Peyer's patch (tissue), 4 donors: Measurements from ENCODE around the gene ITGA11. TPM values are rescaled to one million over a fixed set of nuclear protein-coding genes. Genes with fewer than 3 reads are reported as not detected.
A peak's percentile ranks its signal among the peaks of the same experiment; 100 is the strongest.

ENCODE experiments used
- DNase-seq, 3 donors: peaks; one replicate each; pipeline ENCODE4 v3.0.0-alpha.2; 2017 to 2019
- H3K27ac ChIP-seq, 4 donors: fragments of 200-600 bp; sonication (generic); one replicate each; pipeline ENCODE4 v1.5.1; 2016 to 2019
- H3K27me3 ChIP-seq, 2 donors: fragments of 200-600 bp; sonication (generic); one replicate each; pipeline ENCODE4 v1.5.1; 2019
- H3K36me3 ChIP-seq, 3 donors: fragments of 200-600 bp; sonication (generic); one replicate each; pipeline ENCODE4 v1.5.1; 2016 to 2019
- H3K4me1 ChIP-seq, 4 donors: fragments of 200-600 bp; sonication (generic); one replicate each; pipeline ENCODE4 v1.5.1; 2016 to 2019
- H3K4me3 ChIP-seq, 4 donors: fragments of 200-600 bp; sonication (generic); 1 replicate in 3 of 4; 2 replicates in 1 of 4; pipeline ENCODE4 v1.5.1; 2016 to 2019; ENCODE audit warnings: mild to moderate bottlenecking in 1 of 4
- H3K9me3 ChIP-seq, 4 donors: fragments of 200-600 bp; sonication (generic); one replicate each; pipeline ENCODE4 v1.5.1; 2016 to 2019; ENCODE audit warnings: mild to moderate bottlenecking in 1 of 4
- POLR2A ChIP-seq, 2 donors: fragments of 450-650 bp; IDR thresholded peaks; one replicate each; pipeline ENCODE4 v1.5.1; 2017; ENCODE audit warnings: antibody characterized with exemption in 2 of 2, mild to moderate bottlenecking in 2 of 2, moderate library complexity in 2 of 2
- total RNA-seq, 4 donors: library from RNA; depleted of rRNA; stranded (reverse); fragments of >200 nt; gene quantifications; one replicate each; pipeline ENCODE4 v1.1.0, GENCODE V29; 2016
- TF ChIP-seq, protein P1 (sequence below), 6 experiments: fragments of 450-650 bp in 4 of 6; fragments of 200-600 bp in 2 of 6; sonication (generic) in 1 of 6; IDR thresholded peaks; one replicate each; pipeline ENCODE4 v1.5.1; 2017 to 2019; ENCODE audit warnings: antibody characterized with exemption in 6 of 6, mild to moderate bottlenecking in 3 of 6, moderate library complexity in 1 of 6

The ITGA11 gene
- total RNA-seq, 4 donors from 2014 or later: 0.88 to 24.8 (median 2.6) TPM

DNA sequence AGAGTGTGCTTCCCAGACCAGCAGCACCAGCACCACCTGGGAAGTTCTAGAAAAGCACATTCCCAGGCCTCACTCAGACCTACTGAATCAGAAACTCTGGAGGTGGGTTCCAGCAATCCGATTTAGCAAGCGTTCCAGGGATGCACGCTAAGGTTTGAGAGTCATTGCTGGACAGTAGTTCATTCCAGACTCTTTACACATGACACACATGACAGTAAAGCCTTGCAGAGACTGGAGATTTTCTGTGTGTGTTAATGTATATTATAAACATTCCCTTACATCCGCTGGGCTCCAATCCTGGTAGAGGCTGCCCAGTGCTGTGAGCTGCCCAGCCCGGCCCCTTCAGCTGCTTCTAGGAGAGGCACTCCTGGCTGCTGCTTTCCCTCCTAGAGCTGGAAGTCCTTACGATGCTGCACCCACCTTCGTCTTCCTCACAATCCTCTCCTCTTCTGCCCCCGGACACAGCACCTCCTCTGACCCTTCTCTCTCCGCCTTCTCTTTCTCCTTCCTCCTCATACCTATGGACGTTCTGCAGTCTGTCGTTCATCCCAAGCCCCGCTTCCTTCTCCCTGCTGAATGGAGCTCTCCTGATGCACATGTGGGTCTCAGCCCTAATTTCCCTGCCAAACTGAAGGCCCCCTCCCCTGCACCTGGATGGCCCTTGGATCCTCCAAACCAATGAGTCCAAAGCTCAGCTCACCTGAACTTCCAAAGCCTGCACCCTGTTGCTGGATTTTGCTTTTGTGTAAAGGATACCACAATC is 44.4 kb downstream of the ITGA11 start:
- H3K4me1 ChIP-seq: no peaks in the 10 kb centered on the region
- no peak for TF ChIP-seq POLR2A (IDR thresholded peaks at IDR 0.05)
- TF ChIP-seq, protein P1, sequence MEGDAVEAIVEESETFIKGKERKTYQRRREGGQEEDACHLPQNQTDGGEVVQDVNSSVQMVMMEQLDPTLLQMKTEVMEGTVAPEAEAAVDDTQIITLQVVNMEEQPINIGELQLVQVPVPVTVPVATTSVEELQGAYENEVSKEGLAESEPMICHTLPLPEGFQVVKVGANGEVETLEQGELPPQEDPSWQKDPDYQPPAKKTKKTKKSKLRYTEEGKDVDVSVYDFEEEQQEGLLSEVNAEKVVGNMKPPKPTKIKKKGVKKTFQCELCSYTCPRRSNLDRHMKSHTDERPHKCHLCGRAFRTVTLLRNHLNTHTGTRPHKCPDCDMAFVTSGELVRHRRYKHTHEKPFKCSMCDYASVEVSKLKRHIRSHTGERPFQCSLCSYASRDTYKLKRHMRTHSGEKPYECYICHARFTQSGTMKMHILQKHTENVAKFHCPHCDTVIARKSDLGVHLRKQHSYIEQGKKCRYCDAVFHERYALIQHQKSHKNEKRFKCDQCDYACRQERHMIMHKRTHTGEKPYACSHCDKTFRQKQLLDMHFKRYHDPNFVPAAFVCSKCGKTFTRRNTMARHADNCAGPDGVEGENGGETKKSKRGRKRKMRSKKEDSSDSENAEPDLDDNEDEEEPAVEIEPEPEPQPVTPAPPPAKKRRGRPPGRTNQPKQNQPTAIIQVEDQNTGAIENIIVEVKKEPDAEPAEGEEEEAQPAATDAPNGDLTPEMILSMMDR (IDR thresholded peaks at IDR 0.05): no peak
- no peaks in the 10 kb centered on the region for H3K27me3 ChIP-seq
- H3K9me3 ChIP-seq: no peaks in the 10 kb centered on the region
- no peak overlapping the region for H3K27ac ChIP-seq
- no peak overlapping the region for H3K4me3 ChIP-seq
- peak in 1 of 3 donors; percentile 9 for DNase-seq
- no peaks in the 10 kb centered on the region for H3K36me3 ChIP-seq

GRCh38 chr15:68386587-68387288 is 45.2 kb downstream of the ITGA11 start:
- Histone ChIP-seq H3K9me3 (no peaks in the 10 kb centered on the region), H3K4me1 (no peaks in the 10 kb centered on the region), H3K27ac (no peak overlapping the region), H3K4me3 (no peak overlapping the region), H3K36me3 (no peaks in the 10 kb centered on the region), H3K27me3 (no peaks in the 10 kb centered on the region)
- TF ChIP-seq, protein P1 (IDR thresholded peaks at IDR 0.05): no peak
- no peak for TF ChIP-seq POLR2A (IDR thresholded peaks at IDR 0.05)
- DNase-seq: peak in 1 of 3 donors; percentile 17

DNA sequence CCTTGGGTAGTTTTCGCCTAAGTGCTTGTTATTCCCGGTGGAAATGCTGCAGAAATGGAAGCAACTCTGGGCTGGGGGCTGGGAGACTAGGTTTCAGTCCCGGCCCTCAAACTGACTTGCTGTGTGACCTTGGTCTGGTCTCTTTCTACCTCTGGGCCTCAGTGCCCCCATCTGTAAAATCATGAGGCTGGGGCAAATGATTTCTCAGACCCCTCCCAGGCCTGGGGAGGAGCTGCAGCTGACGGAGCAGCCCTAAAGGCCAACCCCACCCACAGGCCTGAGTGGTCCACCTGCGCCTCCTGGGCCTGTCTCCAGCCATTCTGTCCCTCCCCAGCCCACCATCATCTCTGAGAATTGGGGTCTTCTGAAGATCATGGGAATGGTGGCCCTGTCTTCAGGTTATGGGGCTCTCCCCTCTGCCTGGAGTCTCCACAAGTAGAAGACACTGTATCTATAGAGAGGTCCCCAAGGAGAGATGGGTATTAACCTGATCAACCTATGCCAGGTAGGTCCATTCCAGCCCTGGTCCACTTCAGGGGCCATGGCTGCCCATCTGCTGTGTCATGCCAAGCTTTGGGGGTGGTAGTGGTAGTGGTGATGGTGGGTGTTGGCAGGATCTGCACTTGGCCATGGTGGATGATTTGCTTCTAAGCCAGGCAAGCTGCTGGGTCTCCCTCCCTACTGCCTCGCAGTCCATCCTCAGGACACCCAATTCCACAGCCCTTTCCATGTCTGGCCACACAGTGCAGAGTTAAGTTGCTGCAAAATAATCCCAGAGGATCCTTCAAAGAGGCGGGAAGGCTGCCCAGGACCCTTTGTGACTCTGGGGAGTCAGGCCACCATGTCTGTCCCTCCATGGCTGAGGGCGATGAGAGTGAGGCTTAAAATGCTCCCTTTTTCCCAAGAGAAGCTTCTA is 46.0 kb downstream of the ITGA11 start:
- Histone ChIP-seq H3K27me3 (no peaks in the 10 kb centered on the region), H3K9me3 (no peaks in the 10 kb centered on the region), H3K36me3 (no peaks in the 10 kb centered on the region), H3K27ac (no peak overlapping the region), H3K4me3 (no peak overlapping the region), H3K4me1 (no peaks in the 10 kb centered on the region)
- TF ChIP-seq, protein P1 (IDR thresholded peaks at IDR 0.05): no peak
- TF ChIP-seq POLR2A (IDR thresholded peaks at IDR 0.05): no peak
- peak in 1 of 3 donors; percentile 15 for DNase-seq

DNA sequence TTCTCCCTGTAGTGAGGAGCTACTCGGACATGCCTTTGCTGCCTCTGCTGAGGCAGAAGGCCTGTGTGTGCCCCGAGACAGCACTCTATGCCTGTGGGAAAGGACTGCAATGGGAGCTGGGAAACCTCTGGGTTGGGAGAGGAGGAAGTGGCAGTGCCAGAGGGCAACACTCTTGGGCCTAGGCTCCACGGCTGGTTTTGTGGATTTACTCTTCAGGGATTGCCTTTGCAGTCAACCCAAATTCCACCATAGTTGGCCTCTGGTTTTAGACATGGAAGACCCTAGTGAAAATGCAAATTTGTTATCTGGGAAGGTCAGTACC is 46.8 kb downstream of the ITGA11 start:
- H3K4me3 ChIP-seq: no peak overlapping the region
- no peaks in the 10 kb centered on the region for H3K4me1 ChIP-seq
- TF ChIP-seq, protein P1 (IDR thresholded peaks at IDR 0.05): no peak
- no peak for TF ChIP-seq POLR2A (IDR thresholded peaks at IDR 0.05)
- no peaks in the 10 kb centered on the region for H3K9me3 ChIP-seq
- no peaks in the 10 kb centered on the region for H3K27me3 ChIP-seq
- peak overlapping the region in 1 of 4 donors; percentile 5 for H3K27ac ChIP-seq
- DNase-seq: peak in 1 of 3 donors; percentile 18
- H3K36me3 ChIP-seq: no peaks in the 10 kb centered on the region

- Histone ChIP-seq H3K27ac (peak overlapping the region in 1 of 4 donors; percentile 5), H3K36me3 (no peaks in the 10 kb centered on the region), H3K9me3 (no peaks in the 10 kb centered on the region), H3K4me1 (no peaks in the 10 kb centered on the region), H3K4me3 (no peak overlapping the region), H3K27me3 (no peaks in the 10 kb centered on the region)
- TF ChIP-seq POLR2A (IDR thresholded peaks at IDR 0.05): no peak
- TF ChIP-seq, protein P1 (IDR thresholded peaks at IDR 0.05): no peak
- peak in 1 of 3 donors; percentile 37 for DNase-seq
These were observed 47.3 kb downstream of the ITGA11 start for GRCh38 chr15:68384451-68385239.
